GM21619 (cell line): ENCODE data around the gene FLT1.
A peak's percentile ranks its signal among the peaks of the same experiment; 100 is the strongest.

Source experiments
- ATAC-seq: cut with Tn5 transposase; IDR thresholded peaks from one replicate; pipeline ENCODE4 v1.9.1; 2021; ENCODE audit not compliant: unreplicated experiment

Gene FLT1

DNA sequence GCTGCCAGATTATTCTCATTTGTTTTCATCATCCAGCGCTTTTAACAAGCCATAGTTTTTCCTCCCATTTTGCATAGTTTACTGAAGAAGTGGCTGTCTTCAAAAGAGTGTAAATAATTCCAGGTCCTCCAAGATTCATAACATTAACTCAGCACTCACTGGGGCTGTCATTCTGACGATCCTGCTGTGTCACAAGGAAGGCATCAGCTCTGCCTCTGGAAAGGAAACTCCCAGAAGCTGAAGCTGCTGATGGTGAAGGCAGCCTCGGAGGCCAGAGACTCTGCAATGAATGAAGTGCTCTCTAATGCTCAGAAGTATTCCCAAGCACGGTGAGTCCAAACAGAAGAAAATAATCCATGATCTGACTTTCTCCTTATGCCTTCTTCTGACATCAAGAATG lies 60.0 kb downstream of the FLT1 start:
- no peak for ATAC-seq

GRCh38 chr13:28432816-28433560 lies 61.9 kb downstream of the FLT1 start:
- ATAC-seq, result no peak

- ATAC-seq, result peak; percentile 92
Measured at GRCh38 chr13:28429685-28430290, 65.1 kb downstream of the FLT1 start.

GRCh38 chr13:28429096-28429495 lies 65.8 kb downstream of the FLT1 start:
- no peak for ATAC-seq

GRCh38 chr13:28426381-28426780 lies 68.5 kb downstream of the FLT1 start:
- no peak for ATAC-seq

DNA sequence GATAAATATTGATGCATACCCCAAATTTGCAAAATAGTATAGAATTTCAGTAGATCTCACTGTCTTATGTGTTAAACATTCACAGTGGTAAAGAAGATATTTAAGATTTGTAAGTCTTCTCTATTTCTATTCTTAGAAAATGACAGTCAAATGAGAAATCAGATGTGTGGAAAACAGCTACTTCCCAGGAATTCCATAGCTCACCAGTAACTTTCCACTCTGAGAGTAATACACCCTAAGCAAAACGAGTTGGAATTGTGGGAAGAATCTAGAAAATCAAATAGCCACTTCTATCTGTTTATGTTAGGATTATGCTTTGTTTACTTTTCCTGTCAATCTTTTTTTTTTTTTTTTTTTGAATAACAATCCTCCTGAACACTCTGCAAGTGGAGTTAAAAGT lies 69.1 kb downstream of the FLT1 start:
- no peak for ATAC-seq

DNA sequence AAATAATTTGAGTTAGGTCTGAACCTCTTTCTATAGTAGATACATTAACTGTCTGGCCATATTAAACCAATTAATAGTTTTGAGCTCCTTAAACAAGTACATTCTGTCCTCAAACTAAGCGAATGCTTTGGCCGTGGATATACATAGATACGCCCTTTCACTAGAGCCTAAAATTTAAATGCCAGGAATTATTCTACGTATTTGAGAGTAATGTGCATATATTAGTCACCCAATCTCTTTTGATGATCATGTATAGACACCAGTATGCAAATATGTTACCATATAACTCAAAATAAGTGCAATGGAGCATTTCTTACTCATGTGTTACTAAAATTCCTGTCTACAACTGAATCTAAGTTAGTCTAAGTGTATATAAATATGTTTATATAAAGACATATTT lies 70.4 kb downstream of the FLT1 start:
- ATAC-seq, result no peak

DNA sequence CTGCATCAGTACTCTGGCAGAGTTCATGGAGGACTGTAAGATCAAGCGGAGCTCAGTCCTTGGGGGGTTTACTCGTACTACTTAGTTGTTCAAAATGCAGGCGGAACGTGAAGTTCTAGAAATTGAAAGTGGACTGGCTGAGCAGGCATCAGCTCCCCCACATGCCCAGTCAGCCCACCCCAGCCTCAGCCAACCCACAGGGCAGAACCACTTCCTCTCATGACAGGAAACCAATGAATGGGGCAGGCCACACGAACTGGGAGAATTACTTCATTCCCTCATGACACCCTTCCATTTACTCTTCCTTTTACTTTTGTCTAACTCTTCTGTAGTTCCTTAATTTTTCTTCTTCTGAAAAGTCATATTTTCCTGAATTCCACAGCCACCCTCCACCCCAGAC lies 71.9 kb downstream of the FLT1 start:
- ATAC-seq, result peak; percentile 77

GRCh38 chr13:28421676-28422410 lies 73.1 kb downstream of the FLT1 start:
- no peak for ATAC-seq

DNA sequence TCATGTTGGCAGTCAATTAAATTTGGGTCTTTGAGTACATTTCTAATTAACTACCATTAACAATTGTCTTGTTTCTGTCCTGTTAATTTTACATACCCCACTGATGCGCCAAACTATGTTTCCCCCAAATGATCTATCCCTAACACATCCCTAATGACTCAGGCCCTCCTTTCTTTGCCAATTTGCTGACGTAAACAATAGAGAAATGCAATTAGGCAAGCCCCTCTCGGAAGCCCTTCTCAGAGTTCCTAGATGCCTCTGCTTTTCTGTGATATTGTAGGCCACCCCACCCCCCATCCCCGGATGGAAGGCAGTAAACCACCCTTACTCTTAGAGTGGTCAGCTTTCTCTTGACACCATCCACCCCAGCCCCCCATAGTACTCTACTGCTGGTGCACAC lies 74.2 kb downstream of the FLT1 start:
- ATAC-seq, result no peak

- ATAC-seq, result no peak
Measured at GRCh38 chr13:28415994-28416421, 78.9 kb downstream of the FLT1 start.

GRCh38 chr13:28413999-28414398 lies 80.9 kb downstream of the FLT1 start:
- no peak for ATAC-seq

GRCh38 chr13:28412981-28413380 lies 81.9 kb downstream of the FLT1 start:
- ATAC-seq, result no peak

- no peak for ATAC-seq
Measured at GRCh38 chr13:28411831-28412353, 83.0 kb downstream of the FLT1 start.

DNA sequence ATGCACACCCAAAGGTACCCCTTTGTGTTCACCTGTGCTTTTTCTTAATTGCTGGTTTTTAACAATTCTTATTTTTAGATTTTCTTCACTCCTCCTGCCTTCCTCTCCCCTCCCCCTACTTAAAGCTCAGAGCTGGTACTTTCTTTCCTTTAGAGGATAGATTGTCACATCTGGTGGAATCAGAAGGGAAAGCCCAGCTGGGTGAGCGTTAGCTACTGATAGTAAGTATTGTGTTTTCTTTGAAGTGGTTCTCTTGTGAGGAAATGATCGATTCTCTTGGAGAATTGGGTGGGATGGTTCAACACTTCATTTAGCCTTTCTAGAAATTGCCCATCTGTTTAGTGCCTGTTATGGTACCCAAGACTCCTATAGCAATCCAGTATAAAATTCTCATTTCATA lies 84.8 kb downstream of the FLT1 start:
- ATAC-seq, result no peak

GRCh38 chr13:28409648-28410047 lies 85.3 kb downstream of the FLT1 start:
- ATAC-seq, result no peak

DNA sequence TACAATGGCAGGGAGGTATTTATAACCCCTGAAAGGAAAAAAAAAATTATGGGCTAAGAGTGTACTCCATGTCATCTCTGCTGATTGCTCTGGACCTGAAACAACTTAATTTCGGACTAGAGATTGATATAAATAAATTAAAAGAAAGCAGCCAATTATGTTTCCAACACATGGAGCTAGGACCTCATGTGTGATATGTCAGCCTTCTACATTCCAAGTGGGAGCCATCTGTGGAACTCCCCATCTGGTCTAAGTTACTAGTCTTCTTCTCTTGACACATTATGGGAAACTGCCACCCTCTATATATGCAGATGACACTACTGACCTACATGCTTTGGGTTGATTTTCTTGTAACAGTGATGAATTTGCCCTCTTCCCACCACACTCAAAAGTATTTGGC lies 86.1 kb downstream of the FLT1 start:
- ATAC-seq, result no peak

DNA sequence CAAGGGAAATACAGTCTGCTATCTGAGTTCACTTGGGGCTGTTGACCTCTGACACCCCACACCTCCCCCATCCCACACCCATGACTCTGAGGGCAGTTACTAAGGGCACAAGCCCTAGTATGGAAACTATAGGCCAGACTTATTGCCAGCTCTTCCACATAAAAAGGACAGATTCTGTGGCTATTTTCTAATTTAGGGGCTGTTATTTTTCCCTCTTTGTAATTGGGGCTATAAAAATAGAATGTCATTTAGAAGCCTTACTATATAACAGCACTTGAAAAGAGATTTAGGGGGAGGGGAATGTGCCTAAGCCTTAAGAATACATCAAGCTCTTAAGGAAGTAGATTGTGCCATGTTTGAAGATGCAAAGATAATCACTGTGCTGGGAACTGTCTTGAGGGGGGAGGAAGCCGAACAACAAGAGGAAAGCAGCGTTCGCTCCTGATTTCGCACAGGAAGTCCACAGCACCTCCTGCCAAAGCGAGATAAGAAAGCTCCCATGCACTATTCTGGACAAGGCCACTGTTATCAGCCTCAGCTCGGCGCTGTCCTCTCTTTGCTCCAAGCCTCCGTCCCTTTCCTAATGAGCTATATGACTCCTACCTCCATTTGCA lies 86.6 kb downstream of the FLT1 start:
- no peak for ATAC-seq

DNA sequence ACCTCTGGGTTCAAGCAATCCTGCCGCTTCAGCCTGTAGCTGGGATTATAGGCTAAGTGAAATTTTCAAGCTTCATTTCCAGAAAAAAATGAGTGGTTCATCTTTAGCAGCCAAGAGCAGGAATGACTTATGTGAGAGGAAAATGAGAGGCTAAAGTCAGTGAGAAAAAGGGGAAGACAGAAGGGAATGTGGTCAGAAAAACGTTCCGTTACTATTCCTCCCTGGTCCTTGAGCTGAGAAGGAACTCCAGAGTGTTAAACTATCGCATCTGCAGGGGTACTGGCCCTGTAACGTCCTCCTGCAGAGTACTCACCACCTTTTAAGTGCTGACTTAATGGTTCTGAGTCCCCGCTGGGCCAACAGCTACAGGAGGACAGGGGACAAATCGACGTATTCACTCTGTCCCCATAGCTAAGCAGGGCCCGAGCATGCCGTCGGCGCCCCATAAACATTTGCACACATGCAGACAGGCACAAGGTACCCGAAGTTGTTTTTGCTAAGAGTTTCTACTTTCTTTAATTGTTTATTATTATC lies 88.1 kb downstream of the FLT1 start:
- no peak for ATAC-seq

- no peak for ATAC-seq
Measured at GRCh38 chr13:28402057-28402381, 92.9 kb downstream of the FLT1 start.

DNA sequence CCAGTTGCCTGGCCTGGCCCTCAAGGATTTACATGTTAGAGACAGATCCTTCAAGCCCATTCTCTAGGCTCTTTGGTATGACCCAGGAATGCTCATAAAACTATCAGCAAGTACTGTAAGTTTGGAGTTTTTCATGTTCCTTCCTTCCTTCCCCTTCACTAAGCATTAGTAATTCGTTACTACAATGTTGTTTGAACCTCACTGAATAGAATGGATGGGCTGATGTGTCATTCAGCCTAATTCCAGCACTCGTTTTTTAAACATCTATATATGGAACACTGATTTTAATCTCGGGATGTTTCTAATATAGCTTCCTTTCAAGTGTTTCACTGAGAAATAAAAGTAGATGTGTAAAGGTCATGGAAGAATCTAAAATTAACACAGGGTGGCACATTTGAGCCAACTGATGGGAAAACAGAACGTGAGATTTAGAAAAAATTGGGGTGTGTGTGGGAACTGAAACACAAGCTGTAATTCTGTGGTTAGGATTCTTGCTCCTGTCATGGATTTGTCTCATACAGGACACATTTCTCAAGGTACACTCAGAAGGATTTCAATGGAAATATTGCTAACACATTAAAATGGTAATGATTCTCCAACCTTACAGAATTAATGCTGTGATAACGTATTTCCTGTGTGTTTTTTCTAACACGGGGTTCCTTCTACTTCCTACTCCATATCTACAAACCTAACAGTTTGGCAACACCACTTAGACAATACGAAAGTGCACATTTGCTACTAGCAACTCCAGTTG lies 93.4 kb downstream of the FLT1 start:
- ATAC-seq, result peak; percentile 51
